Dendritic cell treated with granulocyte-macrophage colony-stimulating factor and Interleukin-4, amounts not matched to agents 40 ng/mL and 50 ng/mL, for 4 days (primary cell): ENCODE data around the gene SPINK8.
"Not testable (repeated sequence)": the region's sequence is repeated elsewhere in the genome, so short reads cannot be mapped to it uniquely, and the experiment has no call there.

ENCODE experiments used
- H3K27ac Mint-ChIP-seq: one replicate; pipeline ENCODE4 v1.8.0; 2022; ENCODE audit warnings: mild to moderate bottlenecking, mixed read lengths
- H3K27me3 Mint-ChIP-seq: one replicate; pipeline ENCODE4 v1.8.0; 2022; ENCODE audit warnings: mild to moderate bottlenecking, mixed read lengths
- H3K36me3 Mint-ChIP-seq: one replicate; pipeline ENCODE4 v1.8.0; 2022; ENCODE audit warnings: low read depth, mixed read lengths
- H3K4me1 Mint-ChIP-seq: one replicate; pipeline ENCODE4 v1.8.0; 2022; ENCODE audit warnings: low read depth, mixed read lengths
- H3K4me3 Mint-ChIP-seq: one replicate; pipeline ENCODE4 v1.8.0; 2022; ENCODE audit warnings: mild to moderate bottlenecking, moderate library complexity, mixed read lengths
- H3K9me3 Mint-ChIP-seq: one replicate; pipeline ENCODE4 v1.8.0; 2022; ENCODE audit warnings: mixed read lengths
- intact Hi-C: fragments of 100-400 bp; cut with micrococcal nuclease; formaldehyde crosslinking; loops from one replicate; pipeline ENCODE4 v1.15.0; 2022

SPINK8 gene

DNA sequence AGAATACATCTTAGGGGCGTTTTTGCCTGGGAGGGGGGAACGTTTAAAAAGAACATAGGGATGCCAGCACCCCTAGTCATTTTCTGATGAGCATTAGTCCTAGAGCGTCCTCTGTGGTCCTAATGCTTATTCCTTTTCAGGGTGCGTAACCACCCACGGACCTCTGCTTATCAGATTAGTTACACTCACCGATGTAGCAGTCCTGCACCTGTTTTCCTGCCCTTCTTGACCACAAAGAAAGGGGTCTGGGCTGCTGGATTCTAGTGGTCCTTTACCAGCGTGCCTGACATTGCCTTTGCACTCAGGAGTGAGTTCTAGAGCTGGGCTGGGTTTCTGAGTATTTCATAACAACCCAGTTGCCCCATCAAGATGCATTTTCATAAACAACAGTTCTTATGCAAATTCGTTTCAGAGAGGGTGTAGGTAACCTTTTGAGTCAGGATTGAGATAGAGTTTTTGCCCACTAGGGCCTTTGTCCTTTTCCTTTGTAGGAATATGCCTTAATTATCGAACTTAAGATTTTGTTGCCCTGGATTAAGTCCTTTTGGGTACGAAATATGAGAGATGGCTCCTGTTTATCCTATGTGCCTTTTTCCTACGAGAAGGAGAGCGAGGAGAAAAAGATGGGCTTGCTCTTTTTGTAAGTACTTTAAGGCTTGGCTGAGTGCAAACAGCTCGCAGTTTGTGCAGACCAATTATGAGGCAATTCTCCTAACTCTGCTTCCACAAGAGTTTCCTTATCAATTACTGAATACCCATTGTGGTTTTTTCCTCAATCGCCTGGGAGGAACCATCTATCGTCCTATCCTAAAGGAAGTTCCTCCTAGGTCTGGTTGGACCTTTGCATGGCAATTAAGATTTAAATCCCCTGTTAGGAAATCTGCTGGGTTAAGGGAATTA lies at the start of gene SPINK8:
Gene SPINK8 (minus strand): TSS at position 316 of the 900 bp plus-strand sequence. CDS start 5,320 bp downstream, outside the sequence.
- H3K9me3 Mint-ChIP-seq, intact Hi-C loops, H3K27me3 Mint-ChIP-seq, H3K4me3 Mint-ChIP-seq, H3K27ac Mint-ChIP-seq, H3K36me3 Mint-ChIP-seq: not testable (repeated sequence)
- H3K4me1 Mint-ChIP-seq = peaks cover 40% of the 10 kb centered on the region

DNA sequence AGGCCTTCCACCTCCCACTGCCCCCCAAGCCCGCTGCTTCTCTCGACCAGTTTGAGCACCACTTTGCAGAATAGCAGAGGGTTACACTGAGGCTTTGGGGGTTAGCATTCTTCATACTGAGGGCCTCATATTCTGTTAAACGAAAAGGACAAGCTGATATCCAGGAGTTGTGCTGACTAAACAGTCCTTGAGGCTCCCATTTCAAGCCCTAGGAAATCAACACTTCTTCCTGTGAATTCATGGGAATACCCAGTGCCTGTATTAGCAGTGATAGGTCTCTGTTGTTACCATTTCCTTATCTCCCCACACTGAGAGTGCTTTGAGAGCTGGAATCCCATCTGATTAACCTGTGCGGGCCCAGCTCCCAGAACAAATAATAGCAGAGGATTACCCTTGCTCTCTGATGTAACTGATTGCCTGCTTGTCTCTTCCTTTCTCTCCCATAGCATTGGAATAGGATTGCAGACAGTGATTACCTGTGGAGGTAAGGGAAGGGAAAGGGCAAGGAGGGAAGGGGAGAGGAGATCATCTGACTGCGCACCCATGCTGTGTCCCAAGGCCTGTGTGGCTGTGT lies 39.5 kb upstream of the SPINK8 start:
- Mint-ChIP-seq H3K4me3 (no peak overlapping the region), H3K27ac (no peak overlapping the region), H3K27me3 (no peaks in the 10 kb centered on the region), H3K36me3 (no peaks in the 10 kb centered on the region), H3K9me3 (no peaks in the 10 kb centered on the region), H3K4me1 (peaks cover 9% of the 10 kb centered on the region)
- intact Hi-C loops = no loop called here

DNA sequence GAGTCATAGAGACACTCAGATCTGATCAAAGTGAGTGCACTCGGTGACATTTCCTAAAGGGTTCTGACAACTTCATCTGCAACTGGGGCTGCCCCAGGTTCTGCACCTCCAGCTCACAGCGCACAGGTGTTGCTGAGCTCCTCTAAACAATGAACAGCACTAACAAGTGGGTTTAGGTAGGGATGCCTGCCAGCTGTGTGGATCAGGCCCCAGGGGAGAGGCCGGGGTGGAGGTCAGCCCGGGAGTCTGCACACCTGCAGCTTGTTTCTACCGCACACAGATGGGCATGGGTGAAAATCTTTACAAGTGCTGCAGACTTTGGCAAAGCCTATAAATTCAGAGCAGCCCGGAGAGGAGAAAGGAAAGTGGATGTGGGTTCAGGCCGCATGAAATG lies 38.9 kb upstream of the SPINK8 start:
- H3K27me3 Mint-ChIP-seq = no peaks in the 10 kb centered on the region
- no peaks in the 10 kb centered on the region for H3K36me3 Mint-ChIP-seq
- H3K9me3 Mint-ChIP-seq = no peaks in the 10 kb centered on the region
- peaks cover 9% of the 10 kb centered on the region for H3K4me1 Mint-ChIP-seq
- H3K4me3 Mint-ChIP-seq = no peak overlapping the region
- H3K27ac Mint-ChIP-seq = no peak overlapping the region
- intact Hi-C loops = no loop called here

DNA sequence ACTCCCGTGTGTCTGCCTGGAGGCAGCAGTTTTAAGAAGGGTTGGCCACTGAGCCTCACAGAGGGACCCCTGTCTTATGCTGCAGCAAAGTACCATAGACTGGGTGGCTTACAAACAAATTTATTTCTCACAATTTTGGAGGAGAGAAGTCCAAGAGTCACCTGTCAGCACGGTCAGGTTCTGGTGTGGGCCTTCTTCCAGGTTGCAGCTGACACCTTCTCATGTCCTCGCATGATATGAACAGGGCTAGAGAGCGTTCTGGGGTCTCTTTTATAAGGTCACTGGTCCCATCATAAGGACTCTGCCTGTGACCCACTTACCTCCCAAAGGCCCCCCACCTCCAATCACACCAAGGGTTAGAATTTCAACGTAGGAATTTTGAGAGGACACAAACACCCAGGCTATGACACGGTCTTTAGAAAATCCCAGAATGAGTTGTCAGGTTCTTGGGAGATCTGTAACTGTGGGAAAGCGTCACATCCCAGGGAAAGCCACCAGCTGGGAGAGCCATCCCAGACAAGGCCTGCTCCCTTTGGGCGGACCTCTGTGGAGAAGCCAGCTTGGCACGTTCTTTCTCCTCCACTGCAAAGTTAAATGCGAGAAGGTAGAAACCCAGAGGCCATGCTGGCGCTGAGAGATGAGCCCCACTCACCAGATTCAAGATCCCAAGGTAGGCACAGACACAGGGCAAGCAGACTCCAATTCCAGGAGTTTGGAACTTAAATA lies 38.4 kb upstream of the SPINK8 start, which contains the start of gene FBXW12:
Gene FBXW12 (plus strand): TSS at position 569 of the 726 bp plus-strand sequence. CDS start 549 bp downstream, outside the sequence.
- intact Hi-C loops = no loop called here
- no peak within 1 kb of the TSS for H3K4me3 Mint-ChIP-seq
- H3K4me1 Mint-ChIP-seq = peaks cover 9% of the 10 kb centered on the region
- no peaks in the 10 kb centered on the region for H3K9me3 Mint-ChIP-seq
- no peaks in the 10 kb centered on the region for H3K27me3 Mint-ChIP-seq
- H3K36me3 Mint-ChIP-seq = no peaks in the 10 kb centered on the region
- no peak within 1 kb of the TSS for H3K27ac Mint-ChIP-seq

DNA sequence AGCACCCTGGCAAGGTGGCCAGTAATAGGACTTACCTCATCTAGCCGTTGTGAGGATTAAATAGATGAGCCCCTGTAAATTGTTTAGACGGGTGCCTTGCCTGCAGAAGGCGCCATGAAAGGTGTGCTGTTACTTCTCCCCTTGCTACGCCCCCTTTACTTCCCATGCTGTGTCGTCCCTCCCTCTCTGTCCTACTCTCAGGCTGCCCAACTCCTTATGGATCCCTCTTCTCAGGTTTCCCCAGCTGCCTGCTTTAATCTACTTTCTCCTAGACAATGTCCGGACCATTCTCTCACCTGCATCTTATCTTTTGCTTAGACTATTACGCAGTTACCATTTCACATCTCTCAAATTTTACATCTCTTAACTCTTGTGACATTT lies 36.9 kb upstream of the SPINK8 start:
- Mint-ChIP-seq H3K4me1 (peaks cover 20% of the 10 kb centered on the region), H3K36me3 (no peaks in the 10 kb centered on the region), H3K9me3 (no peaks in the 10 kb centered on the region), H3K27me3 (no peaks in the 10 kb centered on the region), H3K4me3 (no peak overlapping the region), H3K27ac (no peak overlapping the region)
- intact Hi-C loops = no loop called here

DNA sequence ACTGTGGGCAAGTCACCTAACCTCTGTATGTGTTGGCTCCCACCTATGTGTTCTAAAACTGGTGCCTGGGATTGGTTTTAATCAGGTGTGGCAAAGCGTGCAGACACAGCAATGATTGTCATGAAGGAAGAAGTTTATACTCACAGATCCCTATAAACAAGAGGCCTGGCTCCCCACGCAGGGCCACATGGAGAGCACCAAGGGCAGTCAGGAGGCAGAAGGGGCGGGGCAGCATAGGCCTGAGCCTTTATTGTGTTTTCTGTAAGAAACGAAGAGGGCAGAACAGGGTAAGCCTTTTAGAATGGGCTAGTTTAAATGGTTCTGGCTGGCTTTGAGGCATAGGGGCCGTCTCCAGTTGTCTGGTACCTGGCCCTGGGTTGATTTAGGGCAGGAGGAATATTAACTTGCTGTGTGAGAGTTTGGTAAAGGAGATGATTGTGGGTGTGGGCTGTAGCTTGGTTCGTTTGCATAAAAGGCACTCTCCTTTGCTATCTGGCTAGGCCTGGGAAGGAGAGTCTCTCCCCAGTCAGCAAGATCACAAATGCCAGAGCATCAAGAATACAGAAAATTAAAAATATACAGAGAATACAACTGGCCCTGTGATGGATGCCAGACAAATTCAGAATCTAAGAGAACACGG lies 36.4 kb upstream of the SPINK8 start:
- no peak overlapping the region for H3K4me3 Mint-ChIP-seq
- H3K27ac Mint-ChIP-seq = no peak overlapping the region
- intact Hi-C loops = no loop called here
- peaks cover 21% of the 10 kb centered on the region for H3K4me1 Mint-ChIP-seq
- no peaks in the 10 kb centered on the region for H3K9me3 Mint-ChIP-seq
- no peaks in the 10 kb centered on the region for H3K27me3 Mint-ChIP-seq
- H3K36me3 Mint-ChIP-seq = no peaks in the 10 kb centered on the region

DNA sequence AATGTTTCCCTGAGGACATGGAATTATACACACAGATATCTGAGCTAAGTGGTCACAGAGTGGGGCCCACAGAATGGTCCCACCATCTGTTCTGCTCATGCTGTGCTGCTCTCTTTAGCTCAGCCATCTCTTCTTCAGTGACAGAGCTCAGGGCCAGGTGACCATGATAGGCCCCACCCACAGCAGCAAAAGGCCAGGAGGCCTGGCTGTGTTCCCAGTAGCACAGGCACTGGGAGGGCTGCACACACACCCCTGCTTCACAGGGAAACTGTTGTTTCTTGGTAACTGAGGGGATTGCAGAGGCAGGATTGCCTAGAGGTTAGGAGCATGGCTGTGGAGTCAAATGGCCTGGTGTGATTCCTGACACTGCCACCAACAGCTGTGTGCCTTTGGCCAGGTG lies 33.7 kb upstream of the SPINK8 start:
- Mint-ChIP-seq H3K27me3 (no peaks in the 10 kb centered on the region), H3K4me3 (no peak overlapping the region), H3K36me3 (no peaks in the 10 kb centered on the region), H3K27ac (no peak overlapping the region), H3K9me3 (peaks cover 4% of the 10 kb centered on the region), H3K4me1 (peaks cover 21% of the 10 kb centered on the region)
- intact Hi-C loops = no loop called here

DNA sequence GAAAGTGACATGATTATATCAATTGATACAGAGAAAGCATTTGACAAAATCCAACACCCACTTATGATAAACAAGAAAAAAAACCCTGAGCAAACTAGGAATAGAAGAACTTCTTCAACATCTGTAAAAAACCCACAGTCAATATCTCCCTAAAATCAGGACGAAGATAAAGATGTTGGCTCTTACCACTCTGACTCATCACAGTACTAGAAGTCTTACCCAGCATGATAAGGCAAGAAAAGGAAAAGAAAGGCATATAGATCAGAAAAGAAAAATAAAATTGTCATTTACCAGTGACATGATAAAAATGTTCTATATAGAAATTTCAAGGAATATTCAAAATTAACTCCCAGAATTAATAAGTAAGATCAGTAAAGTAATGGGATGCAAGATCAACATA lies 31.4 kb upstream of the SPINK8 start:
- intact Hi-C loops = no loop called here
- Mint-ChIP-seq H3K27ac (no peak overlapping the region), H3K36me3 (no peaks in the 10 kb centered on the region)

DNA sequence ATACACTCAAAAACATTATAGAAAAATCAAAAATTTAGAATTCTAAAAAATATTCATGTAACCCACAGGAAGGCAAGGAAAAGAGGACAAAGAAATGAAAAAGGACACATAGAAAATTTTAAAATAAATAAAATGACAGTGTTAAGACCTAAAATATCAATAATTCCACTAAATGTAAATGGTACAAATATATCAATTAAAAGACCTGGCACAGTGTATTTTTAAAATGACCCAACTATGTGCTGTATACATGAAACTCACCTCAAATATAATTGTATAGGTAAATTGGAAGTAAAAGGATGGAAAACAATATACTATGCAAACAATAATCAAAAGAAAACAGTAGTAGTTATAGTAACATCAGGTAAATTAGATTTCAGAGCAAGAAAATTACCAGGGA lies 28.5 kb upstream of the SPINK8 start:
- Mint-ChIP-seq H3K36me3 (no peaks in the 10 kb centered on the region), H3K9me3 (peaks cover 30% of the 10 kb centered on the region), H3K27ac (no peak overlapping the region), H3K4me1 (peaks cover 12% of the 10 kb centered on the region), H3K4me3 (no peak overlapping the region), H3K27me3 (no peaks in the 10 kb centered on the region)
- intact Hi-C loops = no loop called here

More for the DNA sequence above, 31.4 kb upstream of the SPINK8 start:
- peaks cover 17% of the 10 kb centered on the region for H3K4me1 Mint-ChIP-seq
- no peak overlapping the region for H3K4me3 Mint-ChIP-seq
- H3K27me3 Mint-ChIP-seq = no peaks in the 10 kb centered on the region
- peaks cover 20% of the 10 kb centered on the region for H3K9me3 Mint-ChIP-seq

DNA sequence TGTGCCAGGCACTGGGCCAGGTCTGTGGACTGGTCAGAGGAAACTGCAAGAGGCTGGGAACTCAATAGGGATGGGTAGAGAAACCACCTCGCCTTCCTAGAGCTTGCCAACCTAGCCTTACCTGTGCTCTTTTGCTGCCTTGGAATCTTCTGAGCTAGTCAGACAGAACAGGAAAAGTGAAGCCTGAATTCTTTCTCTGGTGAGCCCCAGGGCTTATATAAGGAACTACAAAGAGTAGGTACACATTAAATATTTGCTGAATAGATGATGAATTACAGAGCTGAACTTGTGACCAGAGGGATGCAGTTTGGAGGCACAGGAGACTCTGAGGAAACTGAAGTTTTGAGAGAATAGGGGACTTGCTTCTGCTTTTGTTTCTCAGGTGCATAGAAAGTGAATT lies 23.0 kb upstream of the SPINK8 start:
- peaks cover 26% of the 10 kb centered on the region for H3K9me3 Mint-ChIP-seq
- no peaks in the 10 kb centered on the region for H3K4me1 Mint-ChIP-seq
- no peak overlapping the region for H3K27ac Mint-ChIP-seq
- no peaks in the 10 kb centered on the region for H3K36me3 Mint-ChIP-seq
- no peak overlapping the region for H3K4me3 Mint-ChIP-seq
- no peaks in the 10 kb centered on the region for H3K27me3 Mint-ChIP-seq
- intact Hi-C loops = no loop called here

DNA sequence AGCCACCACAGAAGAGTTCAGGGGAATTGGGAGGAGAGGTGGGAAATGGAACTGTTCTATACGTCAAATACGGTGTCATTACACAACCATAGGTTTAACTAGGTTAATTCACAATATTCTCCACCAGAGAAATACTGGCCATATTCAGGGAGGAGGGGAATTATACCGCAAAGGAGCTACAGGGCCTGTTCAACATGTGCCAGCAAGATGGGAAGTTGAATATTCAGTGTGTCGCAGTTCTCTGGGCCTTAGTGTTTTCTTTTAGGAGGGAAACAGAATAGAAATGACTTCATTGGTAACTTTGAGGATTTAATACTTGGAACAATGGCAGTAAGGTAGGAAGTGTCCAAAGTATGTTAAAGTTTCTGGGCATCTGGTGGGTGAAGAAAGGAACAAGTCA lies 20.5 kb upstream of the SPINK8 start:
- H3K4me3 Mint-ChIP-seq = no peak overlapping the region

DNA sequence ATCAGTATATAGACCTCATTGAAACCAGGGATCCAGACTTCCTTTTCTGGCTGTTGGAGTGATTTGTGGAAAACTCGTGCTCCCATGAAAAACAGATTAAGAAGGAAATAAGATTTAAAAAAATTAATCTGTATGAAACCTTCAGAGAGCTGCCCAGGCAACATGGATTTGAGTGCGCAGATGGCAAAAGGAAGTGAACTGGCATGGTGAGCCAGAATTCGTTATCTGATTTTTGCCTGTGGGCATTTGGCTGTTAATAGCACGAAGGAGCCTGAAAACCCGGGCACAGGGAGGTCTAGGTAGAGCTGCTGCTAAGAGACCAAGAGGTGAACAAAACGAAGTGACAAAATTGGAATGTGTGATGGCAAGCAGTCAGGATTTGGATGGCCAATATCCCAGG lies 19.1 kb upstream of the SPINK8 start:
- no peaks in the 10 kb centered on the region for H3K36me3 Mint-ChIP-seq
- no peaks in the 10 kb centered on the region for H3K27me3 Mint-ChIP-seq
- H3K9me3 Mint-ChIP-seq = peaks cover 13% of the 10 kb centered on the region
- H3K4me3 Mint-ChIP-seq = no peak overlapping the region
- intact Hi-C loops = no loop called here
- H3K4me1 Mint-ChIP-seq = no peaks in the 10 kb centered on the region
- no peak overlapping the region for H3K27ac Mint-ChIP-seq

More for the DNA sequence above, 20.5 kb upstream of the SPINK8 start:
- H3K36me3 Mint-ChIP-seq = no peaks in the 10 kb centered on the region
- intact Hi-C loops = no loop called here
- no peak overlapping the region for H3K27ac Mint-ChIP-seq
- H3K9me3 Mint-ChIP-seq = peaks cover 18% of the 10 kb centered on the region
- H3K27me3 Mint-ChIP-seq = no peaks in the 10 kb centered on the region
- no peaks in the 10 kb centered on the region for H3K4me1 Mint-ChIP-seq

DNA sequence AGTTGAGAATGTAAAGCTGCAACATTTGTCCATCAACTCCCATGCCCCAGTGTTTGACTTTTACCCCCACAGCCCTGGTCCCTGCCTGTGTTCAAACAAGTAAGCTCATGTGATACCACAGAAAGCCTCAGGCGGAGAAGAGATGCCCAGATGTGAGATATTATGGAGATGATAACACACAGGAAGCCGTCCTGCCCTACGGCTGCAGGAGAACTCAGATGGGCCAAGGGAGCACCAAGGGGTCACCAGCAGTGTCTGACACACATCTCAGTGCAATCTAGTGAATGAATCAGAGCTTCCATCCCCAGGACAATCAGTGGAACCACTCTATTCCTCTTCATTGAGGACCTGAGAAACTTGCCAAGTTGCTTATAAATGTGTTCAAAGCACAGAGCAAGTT lies 14.0 kb upstream of the SPINK8 start:
- intact Hi-C loops = no loop called here
- H3K36me3 Mint-ChIP-seq = no peaks in the 10 kb centered on the region
- H3K27me3 Mint-ChIP-seq = no peaks in the 10 kb centered on the region
- no peak overlapping the region for H3K27ac Mint-ChIP-seq
- H3K4me1 Mint-ChIP-seq = no peaks in the 10 kb centered on the region
- no peak overlapping the region for H3K4me3 Mint-ChIP-seq
- no peaks in the 10 kb centered on the region for H3K9me3 Mint-ChIP-seq
